Activated T-cell treated with anti-CD3 and anti-CD28 coated beads for 1 hour (primary cell): ENCODE measurements around the gene UBXN2A.
"Not testable (repeated sequence)": the region's sequence is repeated elsewhere in the genome, so short reads cannot be mapped to it uniquely, and the experiment has no call there.

Experiments
- DNase-seq: peaks from one replicate; pipeline ENCODE4 v3.0.0-alpha.2; 2020; ENCODE audit warnings: low read depth

UBXN2A gene

DNA sequence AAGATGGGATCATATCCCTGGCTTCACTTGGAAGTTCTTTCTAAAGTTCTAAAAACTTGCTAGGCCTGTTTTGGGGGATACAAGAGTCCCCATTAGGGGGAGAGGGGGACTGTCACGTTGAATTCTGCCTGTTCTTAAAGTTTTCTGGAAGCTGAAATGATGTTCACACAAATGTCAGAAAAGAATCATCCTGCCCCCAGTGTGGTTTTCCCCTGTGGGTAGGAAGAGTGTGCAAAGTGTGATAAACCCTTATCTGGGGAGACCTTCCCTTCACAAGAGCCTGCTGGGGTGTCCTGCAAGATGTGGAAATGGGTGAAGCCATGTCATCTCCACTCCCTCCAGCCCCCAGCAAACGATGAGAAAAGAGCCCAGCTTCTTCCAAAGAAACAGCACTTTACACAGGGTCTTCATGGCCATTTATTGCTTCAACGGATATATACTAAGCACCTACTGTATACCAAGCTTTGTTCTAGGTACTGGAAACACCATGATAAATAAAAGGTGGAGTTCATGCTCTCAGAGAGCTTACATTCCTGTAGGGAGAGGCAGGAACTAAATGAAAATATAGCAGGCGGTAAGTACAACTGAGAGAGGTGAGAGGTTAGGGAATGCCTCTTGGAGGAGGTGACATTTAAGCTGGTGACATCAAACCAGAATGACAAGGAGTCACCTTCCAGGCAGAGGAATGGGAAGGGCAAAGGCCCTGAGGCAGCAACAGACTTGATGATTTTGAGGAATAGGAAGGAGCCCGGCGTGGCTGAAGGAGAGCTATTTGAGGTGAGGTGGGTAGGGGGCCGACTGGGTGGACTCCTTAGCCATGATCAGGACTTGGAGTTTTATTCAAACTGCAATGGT, 71.2 kb downstream of the UBXN2A start:
- no peak for DNase-seq

DNA sequence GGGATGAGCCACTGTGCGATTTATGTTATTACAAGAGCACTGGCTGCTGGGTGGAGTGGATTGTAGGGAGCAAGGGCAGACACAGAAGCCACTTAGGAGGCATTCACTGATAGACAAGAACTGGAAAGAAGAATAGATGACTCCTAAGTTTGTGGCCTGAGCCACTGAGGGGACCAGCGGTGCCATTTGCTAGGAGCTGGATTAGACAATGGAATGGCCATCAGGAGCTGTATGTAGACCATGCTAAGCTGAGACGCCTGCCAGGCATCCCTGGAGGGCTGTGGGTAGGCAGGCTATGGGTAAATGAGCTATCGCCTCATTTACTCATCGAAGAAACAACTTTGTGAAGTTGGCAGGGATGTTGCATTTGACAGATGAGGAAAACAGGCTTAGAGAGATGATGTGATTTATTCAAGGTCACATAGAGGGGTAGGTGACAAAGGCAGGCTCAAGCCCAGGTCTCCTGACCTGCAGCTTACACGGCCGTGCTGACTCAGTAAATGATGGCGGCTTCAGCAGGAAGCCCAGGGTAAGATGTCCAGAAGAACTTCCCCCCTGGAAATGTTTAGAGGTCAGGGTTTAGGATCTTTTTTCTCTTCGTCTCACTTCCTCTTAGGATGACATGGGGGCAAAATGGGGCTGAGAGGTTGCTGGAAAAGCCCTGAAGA, 72.4 kb downstream of the UBXN2A start:
- no peak for DNase-seq

GRCh38 chr2:24014902-24015301, 74.6 kb downstream of the UBXN2A start:
- not testable (repeated sequence) for DNase-seq

GRCh38 chr2:24015562-24016375, 75.5 kb downstream of the UBXN2A start:
- DNase-seq, result no peak

DNA sequence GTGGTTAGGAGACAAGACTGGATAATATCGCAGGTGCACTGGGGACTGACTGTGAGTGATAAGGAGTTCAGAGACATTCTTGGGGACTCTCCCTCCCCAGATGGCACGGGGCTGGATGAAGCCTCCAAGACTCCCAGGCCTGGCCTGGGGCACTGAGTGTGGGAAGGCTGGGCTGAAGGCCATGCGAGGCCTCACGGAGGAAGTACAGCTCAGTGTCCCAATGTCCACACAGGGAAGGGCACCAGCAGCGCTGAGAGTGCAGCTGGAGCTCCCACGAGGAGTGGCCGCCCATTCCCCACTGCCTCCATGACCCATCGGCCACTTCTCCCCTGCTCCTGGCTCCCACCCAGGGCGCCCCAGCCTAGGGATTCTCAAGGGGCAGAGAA, 76.1 kb downstream of the UBXN2A start:
- no peak for DNase-seq

DNA sequence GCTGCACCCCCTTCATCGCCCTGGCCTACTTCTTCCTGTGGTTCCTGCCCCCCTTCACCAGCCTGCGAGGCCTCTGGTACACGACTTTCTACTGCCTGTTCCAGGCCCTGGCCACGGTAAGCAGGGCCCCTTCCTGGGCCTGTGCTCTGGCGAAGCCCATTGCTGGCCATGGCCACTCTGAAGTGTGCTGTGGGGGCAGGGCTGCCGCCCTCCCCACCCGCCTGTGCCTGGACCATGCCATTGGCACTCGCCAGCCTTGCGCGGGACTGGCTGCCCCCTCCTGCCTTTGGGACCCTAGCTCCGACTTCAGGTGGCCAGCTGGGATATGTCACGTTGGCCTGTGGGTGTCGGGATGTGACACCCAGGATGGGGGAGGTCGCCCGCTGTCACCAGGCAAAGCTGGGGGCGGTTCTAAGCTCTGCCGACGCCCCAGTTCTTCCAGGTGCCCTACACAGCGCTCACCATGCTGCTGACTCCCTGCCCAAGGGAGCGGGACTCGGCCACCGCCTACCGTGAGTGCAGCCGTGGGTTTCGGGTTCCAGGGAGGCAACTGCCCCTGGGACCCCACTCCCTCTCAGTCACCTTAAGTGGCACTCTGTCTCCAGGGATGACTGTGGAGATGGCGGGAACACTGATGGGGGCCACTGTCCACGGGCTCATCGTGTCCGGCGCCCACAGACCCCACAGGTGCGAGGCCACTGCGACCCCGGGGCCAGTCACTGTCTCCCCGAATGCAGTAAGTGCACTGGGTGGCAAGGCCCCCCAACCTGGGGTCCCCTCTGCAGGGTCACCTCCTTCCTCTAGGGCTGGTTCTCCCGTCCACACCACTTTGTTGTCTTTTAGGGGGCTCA, 76.8 kb downstream of the UBXN2A start:
- no peak for DNase-seq

- no peak for DNase-seq
Observed at GRCh38 chr2:24017711-24018110, 77.4 kb downstream of the UBXN2A start.

DNA sequence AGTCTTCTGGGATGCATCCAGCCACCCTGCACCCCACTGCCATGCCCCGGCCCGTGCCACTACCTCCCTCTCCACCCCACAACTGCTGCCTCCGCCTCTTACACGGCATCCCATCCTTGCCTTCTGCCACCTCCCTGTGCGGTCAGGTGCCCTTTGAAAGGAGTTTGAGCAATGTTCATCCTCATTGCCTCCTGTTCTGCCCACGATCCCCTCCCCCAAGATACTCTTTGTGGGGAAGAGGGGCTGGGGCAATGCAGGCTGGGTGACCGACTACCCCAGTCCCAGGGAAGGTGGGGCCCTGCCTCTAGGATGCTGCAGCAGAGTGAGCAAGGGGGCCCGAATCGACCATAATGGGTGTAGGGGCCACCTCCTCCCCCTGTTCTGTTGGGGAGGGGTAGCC, 78.0 kb downstream of the UBXN2A start:
- no peak for DNase-seq

GRCh38 chr2:24019729-24020128, 79.5 kb downstream of the UBXN2A start:
- DNase-seq, result no peak

DNA sequence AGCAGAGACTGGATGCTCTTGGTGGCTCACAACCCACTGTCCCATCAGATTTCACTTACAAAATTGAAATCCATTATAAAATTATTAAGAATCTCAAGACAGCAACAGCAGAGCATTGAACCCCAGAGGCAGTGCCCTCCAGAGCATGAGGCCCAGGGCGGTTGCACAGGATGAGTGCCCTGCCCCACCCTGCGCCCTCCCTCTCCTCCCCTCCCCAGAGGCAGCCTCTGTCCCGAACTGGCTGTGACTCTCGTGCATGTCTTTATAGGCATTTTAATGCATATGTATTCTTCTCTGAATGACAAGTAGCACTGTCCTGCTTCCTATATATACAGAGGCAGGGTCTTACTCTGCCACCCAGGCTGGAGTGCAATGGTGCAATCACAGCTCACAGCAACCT, 80.0 kb downstream of the UBXN2A start:
- DNase-seq, result no peak

- no peak for DNase-seq
Observed at GRCh38 chr2:24021122-24021998, 81.1 kb downstream of the UBXN2A start.

- DNase-seq, result no peak
Observed at GRCh38 chr2:24022324-24022974, 82.2 kb downstream of the UBXN2A start.

DNA sequence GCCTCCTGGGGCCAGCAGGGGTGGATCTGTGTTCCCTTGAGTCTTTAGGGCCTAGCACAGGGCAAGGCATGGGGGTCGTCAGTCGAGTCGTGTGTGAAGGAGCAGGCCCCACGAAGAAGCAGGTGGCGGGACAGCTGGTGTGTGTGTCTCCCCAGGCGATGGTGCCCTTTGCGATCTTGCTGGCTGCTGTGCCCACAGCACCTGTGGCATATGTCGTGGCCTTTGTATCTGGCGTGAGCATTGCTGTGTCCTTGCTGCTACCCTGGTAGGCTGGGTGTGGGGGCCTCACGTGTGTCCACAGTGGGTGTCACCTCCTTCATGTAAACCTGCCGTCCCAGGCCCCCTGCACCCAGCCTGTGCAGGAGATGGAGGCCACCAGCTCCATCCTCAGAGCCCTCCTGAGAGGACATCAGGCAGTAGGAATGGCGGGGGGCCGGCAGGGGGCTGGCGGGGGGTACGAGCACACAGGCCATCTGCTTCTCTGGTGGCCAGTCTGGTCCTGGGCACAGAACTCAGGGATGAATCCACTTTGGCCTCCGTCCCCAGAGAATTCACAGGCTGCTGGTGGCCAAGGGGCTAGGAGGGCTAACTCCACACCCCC, 82.8 kb downstream of the UBXN2A start:
- no peak for DNase-seq

- DNase-seq, result no peak
Observed at GRCh38 chr2:24024018-24024417, 83.8 kb downstream of the UBXN2A start.

- no peak for DNase-seq
Observed at GRCh38 chr2:24024996-24025663, 84.9 kb downstream of the UBXN2A start.

- DNase-seq, result no peak
Observed at GRCh38 chr2:24026233-24026632, 86.0 kb downstream of the UBXN2A start.

- no peak for DNase-seq
Observed at GRCh38 chr2:24038786-24039499, 98.7 kb downstream of the UBXN2A start.

DNA sequence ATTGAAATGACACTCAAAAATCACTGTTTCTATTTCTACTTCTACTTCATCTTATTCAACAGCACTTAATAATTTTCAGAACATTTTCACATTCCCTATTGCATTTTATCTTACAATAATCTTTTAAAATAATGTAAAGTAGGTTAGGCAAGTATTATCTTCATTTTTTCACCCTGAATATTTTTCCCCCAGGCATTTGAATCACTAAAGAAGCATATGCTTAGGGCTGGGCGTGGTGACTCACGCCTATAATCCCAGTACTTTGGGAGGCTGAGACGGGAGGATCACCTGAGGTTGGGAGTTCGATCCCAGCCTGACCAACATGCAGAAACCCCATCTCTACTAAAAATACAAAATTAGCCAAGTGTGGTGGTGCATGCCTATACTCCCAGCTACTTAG, 100.2 kb downstream of the UBXN2A start:
- no peak for DNase-seq

GRCh38 chr2:24043133-24043532, 102.9 kb downstream of the UBXN2A start:
- not testable (repeated sequence) for DNase-seq
